Dedifferentiated amniotic fluid mesenchymal stem cell (primary cell): ENCODE data around the gene AMZ1.
"Not testable (repeated sequence)": the region's sequence is repeated elsewhere in the genome, so short reads cannot be mapped to it uniquely, and the experiment has no call there.

Source experiments
- DNase-seq: peaks from one replicate; pipeline ENCODE4 v3.0.0-alpha.2; 2016; ENCODE audit errors: extremely low spot score

The AMZ1 gene

DNA sequence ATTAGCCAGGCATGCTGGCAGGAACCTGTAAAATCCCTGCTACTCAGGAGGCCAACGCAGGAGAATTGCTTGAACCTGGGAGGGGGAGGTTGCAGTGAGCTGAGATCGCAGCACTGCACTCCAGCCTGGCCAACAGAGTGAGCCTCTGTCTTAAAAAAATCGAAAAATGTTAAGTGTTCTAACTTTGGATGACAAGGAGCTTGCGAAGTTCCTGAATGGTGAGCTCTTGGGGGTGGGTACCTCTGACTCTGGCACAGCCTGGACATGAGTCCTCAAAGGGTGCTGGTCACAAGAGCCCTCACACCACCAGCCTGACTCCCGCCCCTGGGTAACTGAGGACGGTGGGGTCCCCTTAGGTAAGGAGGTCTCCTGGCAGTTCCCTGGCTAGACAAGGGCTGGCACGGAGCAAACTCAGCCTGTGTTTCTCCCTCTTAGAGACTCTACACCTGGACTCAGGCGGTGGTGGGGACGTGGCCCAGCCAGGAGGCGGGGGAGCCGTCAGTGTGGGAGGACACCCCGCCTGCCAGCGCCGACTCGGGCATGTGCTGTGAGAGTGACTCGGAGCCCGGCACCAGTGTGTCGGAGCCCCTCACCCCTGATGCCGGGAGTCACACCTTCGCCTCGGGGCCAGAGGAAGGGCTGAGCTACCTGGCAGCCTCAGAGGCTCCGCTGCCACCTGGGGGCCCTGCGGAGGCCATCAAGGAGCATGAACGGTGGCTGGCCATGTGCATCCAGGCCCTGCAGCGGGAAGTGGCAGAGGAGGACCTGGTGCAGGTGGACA, 24.1 kb downstream of the AMZ1 start:
- no peak for DNase-seq

DNA sequence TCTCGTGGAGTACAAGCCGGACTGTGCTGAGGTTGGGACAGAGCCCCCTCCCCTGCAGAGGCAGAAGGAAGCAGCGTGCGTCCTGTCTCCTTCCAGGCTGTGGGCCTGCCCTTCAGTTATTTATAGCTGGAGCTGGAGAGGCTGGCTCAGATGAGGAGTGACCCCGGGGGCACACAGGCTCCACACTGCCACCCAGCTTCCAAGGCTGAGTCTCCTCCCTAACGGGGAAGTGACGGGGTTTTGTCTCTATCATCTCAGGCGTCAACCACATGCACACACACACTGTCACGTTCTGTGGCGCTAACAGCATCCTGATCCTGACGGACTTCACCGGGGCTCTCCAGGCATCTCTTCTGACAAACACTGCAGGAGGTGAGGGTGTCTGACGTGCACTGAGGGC, 25.4 kb downstream of the AMZ1 start:
- DNase-seq: no peak

DNA sequence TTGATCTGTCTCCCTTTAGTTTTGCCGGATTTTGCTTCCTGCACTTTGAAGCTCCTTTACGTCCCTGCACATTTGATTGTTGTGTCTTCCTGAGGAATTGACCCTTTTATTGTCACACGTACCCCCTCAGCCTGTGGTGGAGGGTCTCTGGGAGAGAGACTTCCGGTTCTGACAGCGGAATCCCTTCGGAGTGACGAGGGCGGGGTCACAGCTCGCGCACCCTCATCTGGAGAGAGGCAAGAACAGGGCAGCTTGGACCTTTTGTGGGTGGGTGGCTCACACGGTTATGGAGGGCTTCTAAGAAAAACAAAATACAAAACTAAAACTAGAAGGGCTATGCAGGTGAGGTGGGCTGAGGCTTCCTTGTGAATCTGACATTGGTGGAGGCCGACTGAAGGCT, 26.0 kb downstream of the AMZ1 start:
- no peak for DNase-seq

DNA sequence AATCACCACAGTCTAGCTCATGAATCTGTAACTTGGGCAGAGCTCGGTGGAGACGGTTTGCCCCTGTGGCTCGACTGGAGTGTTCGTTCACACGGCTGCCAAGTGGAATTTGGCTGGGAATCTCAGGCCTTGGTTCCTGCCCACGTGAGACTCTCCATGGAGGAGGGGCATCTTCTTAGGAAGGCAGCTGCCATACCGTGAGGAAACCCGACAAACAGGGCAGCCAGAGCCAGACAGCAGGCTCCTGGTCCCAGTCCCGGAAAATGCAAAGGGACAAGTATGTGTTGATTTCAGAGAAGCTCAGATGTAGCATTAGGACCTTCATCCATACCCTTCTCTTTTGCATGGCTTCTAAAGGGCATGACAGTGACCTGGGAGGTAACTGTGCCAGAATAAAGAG, 26.6 kb downstream of the AMZ1 start:
- no peak for DNase-seq

DNA sequence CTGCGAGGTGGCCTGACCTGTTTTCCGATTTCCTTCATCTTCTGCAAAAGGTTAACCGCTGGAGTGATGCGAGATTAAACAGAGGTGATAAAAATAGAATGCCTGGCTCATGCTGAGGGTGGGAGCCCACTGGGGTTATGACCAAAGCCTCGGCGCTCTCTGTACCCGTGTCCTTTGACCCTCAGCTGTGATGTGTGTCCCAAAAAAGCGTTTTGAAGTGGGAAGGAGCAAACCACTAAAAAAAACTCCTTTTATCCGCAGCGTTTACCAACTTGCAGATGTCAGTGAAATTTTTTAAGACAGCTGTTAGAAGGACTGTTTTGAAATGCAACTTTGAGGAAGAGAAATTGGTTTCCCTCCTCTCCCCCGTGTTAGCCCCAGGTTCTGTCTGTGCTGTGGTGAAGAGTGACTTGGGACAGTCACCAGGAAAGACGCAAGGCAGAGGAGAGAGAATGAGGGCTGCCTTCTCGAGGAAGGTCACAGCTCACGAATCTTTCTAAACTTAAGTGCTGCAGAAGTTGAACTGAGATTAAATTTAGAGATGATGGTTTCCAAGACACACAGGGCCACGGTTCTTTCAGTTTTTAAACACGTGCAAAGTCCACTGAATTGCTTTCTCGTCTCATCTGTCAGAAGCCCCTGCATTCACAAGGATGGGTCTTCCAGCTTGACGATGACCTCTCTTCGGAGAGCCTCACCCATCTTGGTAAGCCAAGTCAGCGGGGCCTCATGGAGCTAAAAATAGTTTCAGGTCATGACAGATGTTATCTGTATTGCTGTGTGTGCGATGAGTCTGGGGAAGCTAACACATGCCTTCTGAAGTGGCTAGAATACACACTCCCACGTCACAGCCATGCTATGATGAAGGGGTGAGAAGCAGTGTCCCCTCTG, 27.6 kb downstream of the AMZ1 start:
- DNase-seq: no peak

DNA sequence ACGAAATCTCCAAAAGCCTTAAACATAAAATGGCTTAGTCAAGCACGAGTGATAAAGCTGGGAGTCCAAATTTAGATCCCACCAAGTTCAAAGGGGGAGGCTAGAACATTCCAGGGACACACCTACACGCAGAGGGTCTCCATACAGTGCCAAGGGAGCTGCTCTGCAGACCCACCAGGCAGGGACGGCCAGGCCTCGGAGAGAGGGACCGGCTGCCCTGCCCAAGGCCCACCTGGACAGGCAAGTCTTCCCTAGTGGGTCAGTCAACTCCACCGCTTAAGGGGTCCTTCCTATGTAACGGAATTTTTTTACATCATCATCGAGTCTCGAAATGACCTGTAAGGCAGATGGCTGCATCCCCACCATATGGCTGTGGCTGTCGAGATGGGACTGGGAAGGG, 28.5 kb downstream of the AMZ1 start:
- DNase-seq: no peak

DNA sequence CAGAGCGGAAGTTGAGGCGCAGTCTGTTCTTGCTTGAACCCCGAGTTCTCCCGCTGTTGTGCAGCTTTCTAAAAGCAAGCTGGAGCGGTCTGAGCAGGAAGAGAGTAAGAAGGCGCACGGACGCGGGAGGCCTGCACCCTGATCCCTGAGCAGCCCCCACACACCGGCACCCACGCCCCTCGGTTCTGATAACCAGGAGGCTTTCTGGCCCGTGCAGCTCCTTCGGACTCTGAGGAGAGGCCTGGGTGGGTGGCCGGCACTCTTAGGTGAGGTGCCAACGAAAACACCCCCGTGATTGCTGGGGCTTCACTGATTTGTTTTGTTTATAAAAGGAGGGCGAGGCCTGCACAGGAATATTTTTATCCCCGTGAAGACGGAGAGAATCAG, 28.9 kb downstream of the AMZ1 start:
- DNase-seq: no peak

DNA sequence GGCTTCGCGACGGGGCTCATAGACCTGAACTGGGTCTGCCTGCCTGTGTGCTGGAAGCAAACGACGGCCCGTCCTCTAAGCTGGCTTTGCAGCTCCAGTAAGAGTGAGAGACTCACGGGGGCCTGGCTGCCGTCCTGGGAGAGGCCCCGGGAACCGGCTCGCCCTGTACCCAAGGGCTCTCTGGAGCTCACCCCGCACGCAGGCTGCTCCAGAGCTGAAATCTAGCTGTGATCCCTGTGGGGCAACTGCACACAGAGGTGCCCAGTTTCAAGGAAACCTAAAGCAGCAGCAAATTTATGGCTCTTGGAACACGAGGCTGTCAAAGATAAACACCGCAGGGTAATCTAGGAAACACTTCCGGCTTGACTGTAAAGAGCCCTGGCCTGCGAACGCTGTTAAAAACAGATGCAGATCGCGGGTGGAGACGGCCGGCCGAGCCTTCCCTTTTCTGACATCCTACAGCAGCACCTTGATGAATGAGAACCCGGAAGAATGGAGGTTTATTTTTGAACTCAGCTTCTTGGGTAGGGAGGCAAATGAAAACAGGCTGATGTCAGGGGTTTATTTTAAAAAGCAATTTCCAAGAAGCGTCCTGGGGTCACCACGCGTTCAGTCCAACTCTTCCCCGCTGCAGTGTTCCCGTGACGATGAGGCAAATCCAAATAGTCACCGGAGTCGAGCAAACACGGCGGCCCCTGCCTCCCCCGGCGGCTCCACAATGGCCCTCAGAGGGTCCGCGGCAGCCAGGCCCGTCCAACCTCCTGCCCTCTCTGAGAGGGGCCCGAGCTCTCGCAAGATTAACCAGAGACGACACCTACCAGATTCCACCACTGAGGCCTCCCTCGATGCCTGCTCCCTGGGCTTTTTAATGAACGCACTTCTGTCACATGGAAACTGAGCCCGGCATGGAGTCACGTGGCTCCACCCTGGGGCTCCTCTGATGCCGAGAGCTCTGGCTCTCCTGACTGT, 29.6 kb downstream of the AMZ1 start:
- no peak for DNase-seq

DNA sequence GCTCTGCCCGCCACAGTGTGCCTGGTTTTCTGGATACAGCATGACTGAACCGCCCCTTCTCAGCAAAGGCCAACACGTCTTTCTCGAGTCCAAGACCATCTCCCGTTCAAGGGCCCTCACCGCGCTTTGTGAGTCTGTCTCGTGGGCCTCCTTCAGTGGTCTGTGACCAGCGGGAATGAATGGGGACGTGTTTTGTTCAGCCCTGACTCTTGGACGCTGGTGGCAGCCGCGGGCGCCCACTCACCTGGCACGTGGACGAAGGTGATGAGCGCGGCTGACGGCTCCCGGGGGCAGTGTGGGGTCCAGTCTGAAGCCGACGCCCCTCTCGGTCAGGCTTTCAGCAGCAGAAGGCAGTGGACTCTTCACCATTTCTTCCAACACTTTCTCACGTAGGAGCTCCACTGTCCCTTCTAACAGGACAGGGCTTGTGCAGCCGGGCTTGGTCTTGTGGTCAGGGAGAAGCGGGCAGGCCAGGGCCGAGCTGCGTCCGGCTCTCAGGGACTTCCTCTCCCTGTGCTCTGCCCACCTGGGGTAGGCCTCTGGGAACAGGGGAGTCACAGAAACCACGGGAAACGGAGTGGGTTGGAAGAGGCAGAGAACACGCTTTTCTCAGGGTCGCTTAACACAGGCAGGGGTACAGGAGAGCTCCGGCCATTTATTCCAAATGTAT, 30.4 kb downstream of the AMZ1 start:
- DNase-seq: no peak

DNA sequence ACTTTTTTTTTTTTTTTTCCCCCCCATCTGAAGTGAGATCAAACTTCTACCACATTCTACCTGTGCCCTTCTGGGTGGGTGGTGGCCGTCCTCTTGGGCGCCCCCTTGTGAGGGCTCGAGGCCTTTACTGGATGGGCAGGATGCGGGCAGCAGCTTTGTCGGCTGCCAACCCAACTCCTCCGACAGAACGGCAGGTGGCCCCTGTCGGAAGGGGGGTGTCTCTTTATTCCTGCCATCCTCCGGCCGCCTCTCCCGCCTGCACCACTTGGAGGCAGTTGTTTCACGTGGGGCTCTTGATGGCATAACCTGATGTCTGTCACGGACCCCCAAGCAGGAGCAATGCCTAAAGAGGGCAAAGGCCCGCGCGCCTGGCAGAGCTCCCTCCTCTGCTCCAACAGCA, 31.0 kb downstream of the AMZ1 start:
- DNase-seq: no peak

DNA sequence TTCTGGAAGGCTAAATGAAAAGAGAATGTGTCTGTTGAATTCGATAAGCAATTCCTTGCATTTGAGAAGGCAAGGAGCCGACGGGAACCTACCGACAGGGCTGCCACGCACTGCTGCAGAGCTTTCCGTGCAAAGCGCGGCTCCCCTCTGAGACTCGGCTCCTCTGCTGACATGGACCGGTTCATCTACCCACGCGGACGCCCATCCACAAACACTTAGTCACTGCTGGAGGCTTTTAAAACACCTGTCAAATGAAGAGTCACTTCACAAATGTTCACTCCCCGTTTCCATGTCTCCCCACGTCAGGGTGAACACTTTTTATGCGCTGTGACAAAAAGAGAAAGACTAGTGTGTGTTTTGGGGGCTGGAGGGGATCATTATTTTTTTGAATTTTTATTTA, 32.0 kb downstream of the AMZ1 start:
- DNase-seq: no peak

DNA sequence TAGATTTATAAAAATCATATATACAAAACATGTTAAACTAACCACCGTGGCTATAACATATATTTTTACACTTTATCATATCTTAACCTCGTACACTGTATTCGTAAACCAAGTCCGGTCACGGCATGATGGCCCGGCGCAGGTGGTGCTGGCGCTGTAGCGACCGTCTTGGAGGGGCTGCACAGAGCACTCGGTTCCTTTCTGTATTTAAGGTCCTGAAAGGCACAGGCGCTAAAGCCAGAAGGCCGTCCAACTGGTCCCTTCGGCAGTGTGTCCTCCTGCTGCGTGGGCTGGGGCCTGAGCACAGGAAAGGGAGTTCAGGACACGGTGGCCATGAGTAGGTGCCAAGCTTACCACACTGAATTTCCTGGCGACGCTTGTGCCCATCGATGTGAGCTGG, 33.8 kb downstream of the AMZ1 start:
- DNase-seq: no peak

DNA sequence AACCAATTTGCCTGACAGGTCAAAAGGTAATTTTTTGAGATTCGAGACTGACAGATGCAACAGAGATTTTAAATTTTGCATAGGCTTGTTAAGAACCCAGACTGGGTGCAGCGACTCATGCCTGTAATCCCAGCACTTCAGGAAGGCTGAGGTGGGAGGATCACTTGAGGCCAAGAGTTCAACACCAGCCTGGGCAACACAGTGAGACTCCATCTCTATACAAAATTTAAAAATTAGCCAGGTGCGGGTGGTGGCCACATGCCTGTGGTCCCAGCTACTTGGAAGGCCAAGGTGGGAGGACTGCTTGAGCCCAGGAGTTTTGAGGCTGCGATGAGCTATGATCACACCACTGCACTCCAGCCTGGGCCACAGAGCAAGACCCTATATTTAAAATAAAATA, 34.6 kb downstream of the AMZ1 start:
- no peak for DNase-seq

DNA sequence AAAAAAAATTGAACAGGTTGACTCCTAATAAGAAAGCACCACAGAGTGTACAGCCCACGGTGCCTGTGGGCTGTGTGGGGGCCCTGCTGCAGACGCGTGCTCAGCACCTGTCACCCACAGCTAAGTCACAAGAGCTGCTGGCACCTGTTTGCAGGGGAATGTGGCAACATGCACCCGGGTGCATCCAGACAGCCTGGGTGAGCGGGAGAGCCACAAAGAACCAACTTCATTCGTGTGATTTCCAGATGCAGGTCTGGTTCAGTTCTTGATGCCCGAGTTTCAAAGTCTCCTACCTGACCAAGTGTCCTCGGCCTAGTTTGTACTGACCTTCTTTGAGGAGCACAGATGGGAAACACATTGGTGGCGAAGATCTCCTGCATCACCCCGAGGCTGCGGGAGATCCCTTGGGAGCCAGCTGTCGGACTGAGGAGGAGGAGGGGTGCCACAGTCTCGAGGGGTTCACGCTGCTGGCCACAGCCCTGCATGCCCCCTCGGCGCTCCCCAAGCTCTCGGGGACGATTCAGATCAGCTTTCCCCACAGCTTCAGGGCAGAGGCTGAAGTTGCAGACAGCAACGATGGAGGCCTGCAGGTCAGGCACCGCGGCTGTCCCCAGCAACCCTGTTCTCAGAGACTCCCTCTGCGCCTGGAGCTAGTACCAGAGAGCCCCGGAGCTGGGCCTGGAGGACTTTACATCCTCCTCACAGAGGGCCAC, 35.3 kb downstream of the AMZ1 start:
- DNase-seq: no peak

DNA sequence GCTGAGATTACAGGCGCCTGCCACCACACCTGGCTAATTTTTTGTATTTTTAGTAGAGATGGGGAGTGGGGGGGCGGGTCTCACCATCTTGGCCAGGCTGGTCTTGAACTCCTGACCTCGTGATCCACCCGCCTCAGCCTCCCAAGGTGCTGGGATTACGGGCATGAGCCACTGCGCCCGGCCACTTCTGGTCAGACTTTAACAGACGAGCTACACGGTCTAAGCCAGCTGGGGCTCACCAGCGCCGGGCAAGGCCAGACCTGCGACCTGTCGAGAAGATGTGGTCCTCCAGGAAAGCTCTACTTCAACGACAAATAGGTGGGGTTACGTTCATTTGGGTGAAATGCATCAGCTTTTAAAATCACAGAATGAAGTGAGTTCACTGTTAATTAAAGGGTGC, 36.0 kb downstream of the AMZ1 start:
- not testable (repeated sequence) for DNase-seq

DNA sequence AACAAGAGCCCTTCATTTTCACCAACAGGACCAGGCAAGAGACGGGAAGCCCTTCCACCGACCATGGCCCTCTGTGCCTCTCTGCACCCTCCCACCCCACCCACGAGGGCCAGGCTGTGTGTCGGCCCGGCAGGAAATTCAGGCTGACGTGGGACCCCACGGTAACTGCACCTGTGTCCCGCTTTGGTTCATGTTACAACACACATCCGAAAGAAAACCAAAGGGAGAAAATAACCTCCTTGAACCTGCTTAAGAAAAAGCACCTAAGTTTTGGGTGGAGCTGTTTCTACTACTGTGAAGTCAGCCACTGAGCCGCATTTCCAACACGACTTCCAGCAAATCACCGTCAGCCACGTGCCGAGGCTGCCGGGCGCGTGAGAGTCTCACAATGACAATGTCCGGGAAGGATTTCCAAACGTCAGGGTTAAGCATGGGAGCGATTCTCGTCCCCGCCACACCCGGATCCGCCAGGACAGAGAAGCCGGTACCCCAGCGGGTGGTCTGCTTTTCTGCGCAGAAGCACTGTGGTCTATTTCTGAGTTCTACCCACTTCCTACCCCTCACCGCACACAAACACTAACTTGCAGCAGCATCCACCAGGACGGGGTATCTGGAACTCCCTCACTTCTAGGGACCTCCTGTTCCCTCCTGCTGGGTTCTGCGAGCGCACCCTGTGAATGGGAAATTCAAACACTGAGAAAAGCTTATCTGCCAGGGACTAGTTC, 36.6 kb downstream of the AMZ1 start:
- no peak for DNase-seq

DNA sequence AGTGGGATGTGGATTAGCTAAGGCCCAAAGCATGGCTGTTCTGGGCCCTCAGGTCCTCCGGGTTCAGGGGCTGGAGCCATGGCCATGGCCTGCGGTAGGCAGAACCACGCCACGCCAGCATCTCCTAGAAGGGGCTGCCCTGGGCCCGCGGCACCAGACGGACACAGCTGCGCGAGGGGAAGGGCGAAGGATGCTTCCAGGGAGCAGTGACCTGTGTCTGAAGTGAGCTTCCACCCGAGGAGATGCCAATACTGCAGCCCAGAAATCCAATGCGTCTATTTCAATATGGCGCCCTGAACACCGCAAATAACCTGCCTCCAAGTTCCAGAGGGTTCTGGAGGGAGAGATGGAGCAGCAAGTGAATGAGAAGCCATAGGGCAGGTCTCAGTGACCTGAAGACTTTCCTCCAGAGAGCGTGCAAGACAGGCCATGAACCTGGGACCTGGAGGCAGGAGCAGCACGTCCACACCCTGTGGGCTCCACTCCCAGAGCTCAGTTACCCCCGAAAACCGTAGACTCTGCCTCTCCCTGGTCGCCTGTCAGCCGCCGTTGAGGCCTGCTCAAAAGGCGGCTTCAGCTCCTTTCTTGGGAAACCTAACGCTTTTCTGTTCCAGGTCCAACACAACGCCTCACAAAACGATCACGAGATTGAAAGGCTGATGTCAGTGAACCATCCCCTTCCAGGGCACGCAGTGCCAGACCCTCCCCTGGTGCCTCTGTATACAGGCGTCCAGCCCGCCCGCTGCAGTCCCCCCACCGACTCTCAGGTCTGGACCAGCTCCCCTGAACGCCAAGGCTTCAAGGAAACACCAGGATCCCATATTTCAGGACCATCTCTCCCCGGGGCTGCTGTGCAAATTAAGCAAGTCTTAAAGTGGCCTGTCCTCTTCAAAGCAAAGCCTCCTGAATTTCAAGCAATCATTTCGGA, 37.4 kb downstream of the AMZ1 start:
- DNase-seq: no peak

DNA sequence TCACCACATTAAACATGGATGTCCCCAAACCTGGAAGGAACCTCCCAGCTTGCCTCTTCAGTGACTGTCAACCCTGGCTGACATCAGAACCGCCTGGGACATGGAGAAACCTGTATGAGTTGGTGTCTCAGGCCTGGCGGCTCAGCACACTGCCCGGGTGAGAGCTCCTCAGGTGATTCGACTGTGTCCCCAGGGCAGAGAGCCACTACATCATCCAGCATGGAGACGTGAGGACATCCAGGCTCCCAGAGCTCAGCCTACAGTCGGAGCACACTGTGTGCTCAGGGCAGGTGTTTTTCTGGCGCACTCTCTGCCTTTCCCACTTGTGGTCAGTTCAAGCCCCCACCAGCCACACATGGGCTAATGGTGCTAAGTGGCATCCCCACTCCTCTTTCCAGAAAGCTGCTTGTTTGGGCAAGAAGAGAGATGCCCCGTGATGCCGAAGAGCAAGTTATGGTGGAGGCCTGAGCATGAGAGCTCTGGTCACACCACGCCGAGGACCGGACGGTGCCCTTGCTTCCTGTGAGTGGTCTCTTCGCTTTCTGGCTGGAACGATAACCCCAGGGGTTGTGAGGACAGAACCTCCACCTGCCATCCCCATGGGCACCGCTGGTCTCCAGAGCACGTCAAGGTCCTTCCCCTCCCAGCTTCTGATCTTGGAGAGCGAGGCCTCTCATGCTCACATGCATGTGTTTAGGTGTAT, 38.5 kb downstream of the AMZ1 start:
- DNase-seq: no peak
